T47D (cell line): ENCODE measurements around the gene LDLRAD3.
"Not testable (repeated sequence)": the region's sequence is repeated elsewhere in the genome, so short reads cannot be mapped to it uniquely, and the experiment has no call there.

Experiments
- DNase-seq, 2 experiments: peaks; one replicate each; pipeline versions ENCODE4 v3.0.0 to v3.0.0-alpha.2; 2011 to 2012; ENCODE audit warnings: low read depth in 1 of 2, low spot score in 1 of 2
- JUND ChIP-seq: IDR thresholded peaks from 2 replicates; pipeline ENCODE4 v1.6.1; 2012; ENCODE audit warnings: low read depth
- in situ Hi-C: cut with HindIII; loops from 2 replicates; pipeline ENCODE4 v1.10.0; 2016; ENCODE audit warnings: low sequenced_read_pairs, low pct_unique_long_range_greater_than_20kb

Gene LDLRAD3

DNA sequence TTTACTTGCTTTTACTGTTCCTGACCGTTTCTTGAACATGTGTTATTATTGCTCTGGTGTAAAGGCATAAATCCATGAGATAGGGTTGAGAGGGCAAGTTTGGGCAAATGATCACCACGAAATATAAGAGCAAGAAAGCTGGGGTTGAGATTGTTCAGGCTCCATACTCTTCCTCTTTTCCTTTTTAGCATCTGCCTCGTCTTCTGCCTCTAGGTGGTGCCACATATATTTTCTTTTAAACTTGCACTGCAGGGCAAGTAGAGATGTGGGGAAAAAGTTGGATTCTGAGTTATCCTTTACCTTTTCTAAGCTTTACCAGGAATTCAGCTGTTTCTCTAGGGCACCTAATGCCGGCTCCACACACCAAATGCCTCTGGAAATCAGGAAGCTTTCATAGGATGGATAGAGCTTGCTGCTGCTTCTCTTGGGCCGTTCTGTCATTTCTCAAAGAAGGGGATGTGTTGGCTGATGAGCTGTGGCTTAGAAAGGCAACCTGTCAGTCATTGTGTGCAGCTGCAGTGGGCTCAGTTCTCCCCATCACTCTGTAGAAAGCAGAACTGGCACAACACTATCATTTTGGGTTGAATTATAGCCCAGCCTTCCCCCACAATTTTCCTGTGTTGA, 98.2 kb downstream of the LDLRAD3 start:
- in situ Hi-C loops: no loop called here

DNA sequence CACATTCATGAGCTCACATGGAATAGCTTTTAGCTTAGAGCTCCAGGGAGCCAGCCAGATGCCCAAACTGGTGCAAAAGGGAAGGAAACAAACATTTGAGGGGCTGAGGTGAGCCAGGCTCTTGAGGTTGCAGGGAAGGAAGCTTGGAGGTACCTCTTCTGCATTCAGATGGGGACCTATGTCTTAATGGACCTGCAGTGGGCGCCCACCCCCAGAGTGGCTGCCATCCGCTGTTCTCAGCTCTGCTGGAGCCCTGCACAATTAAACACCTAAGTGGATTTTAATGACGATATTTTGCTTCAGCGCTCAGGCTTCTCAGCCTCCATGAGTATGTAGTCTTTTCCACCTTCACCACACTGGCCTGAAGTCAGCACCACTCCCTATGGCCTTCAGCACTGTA, 100.8 kb downstream of the LDLRAD3 start:
- DNase-seq: no peak
- in situ Hi-C loops: no loop called here
- no peak for TF ChIP-seq JUND

More for the DNA sequence above, 98.2 kb downstream of the LDLRAD3 start:
- peak; percentile 26 to 49 for DNase-seq
- TF ChIP-seq JUND: no peak

DNA sequence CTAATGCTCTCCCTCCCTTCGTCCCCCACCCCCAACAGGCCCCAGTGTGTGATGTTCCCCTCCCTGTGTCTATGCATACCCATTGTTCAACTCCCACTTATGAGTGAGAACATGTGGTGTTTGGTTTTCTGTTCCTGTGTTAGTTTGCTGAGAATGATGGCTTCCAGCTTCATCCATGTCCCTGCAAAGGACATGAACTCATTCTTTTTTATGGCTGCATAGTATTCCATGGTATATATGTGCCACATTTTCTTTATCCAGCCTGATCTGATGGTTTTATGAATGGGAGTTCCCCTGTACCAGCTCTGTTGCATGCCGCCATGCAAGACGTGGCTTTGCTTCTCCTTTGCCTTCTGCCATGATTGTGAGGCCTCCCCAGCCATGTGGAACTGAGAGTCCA, 102.1 kb downstream of the LDLRAD3 start:
- in situ Hi-C loops, DNase-seq: not testable (repeated sequence)

GRCh38 chr11:36046932-36047331, 103.1 kb downstream of the LDLRAD3 start:
- DNase-seq: no peak
- TF ChIP-seq JUND: no peak
- in situ Hi-C loops: no loop called here

- no peak for DNase-seq
- in situ Hi-C loops: no loop called here
- TF ChIP-seq JUND: no peak
Measured at GRCh38 chr11:36047344-36047743, 103.5 kb downstream of the LDLRAD3 start.

DNA sequence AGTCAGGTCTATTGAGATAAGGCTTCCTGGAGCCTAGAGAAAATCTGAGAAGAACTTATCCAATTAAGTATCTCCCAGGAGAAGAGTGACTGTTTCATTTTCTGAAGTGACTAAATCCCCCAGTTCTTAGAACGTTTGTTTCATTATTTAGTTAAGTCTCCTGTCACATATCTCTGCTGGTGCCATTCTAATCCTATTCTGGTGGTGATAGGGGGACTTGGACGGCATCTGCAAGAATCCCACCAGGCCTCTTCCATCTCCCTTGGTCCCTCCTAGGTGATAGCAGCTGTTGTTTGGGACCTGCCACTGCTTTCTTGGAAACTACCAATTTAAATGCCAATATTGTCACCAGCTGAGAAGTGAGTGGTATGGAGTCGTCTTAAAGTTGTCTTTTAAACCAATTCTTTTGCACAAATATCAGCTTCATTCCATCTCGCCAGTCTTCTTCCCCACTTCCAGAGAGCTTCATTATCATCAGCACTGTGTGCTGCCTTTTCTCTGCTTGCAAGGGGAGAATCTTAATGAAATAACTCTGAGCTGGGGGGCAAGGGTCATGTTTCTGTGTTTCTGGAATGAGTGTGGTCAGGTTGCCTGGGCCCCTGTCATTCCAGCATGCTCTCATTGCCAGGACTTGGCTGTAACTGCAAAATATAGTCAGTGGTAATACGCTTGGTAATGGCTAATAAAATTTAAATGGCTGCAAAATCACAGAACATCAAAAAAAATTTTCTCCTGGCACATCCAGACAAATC, 104.8 kb downstream of the LDLRAD3 start:
- TF ChIP-seq JUND: no peak
- no peak for DNase-seq
- in situ Hi-C loops: no loop called here

GRCh38 chr11:36051235-36052144, 107.6 kb downstream of the LDLRAD3 start:
- no peak for DNase-seq
- in situ Hi-C loops: no loop called here
- no peak for TF ChIP-seq JUND

DNA sequence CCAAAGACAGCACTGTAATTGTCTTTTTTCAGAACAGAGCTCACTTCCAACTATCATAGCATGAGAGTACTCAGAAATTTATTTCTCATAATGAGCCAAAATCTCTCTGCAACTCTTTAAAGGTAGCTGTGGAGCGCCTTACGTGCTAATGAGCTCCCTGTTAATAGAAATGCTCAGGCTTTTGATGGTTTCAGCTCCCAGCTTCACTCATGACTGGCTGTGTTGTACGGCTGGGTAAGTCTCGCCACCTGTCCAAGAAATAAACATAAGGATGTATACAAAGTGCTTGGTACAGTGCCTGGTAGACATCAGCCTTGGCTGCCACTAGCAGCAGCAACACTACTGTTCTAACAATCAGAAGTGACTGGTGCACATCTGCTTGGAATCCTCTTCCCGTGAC, 109.4 kb downstream of the LDLRAD3 start:
- in situ Hi-C loops: no loop called here
- DNase-seq: no peak
- TF ChIP-seq JUND: no peak

GRCh38 chr11:36053862-36054261, 110.0 kb downstream of the LDLRAD3 start:
- TF ChIP-seq JUND: no peak
- in situ Hi-C loops: no loop called here
- DNase-seq: no peak

DNA sequence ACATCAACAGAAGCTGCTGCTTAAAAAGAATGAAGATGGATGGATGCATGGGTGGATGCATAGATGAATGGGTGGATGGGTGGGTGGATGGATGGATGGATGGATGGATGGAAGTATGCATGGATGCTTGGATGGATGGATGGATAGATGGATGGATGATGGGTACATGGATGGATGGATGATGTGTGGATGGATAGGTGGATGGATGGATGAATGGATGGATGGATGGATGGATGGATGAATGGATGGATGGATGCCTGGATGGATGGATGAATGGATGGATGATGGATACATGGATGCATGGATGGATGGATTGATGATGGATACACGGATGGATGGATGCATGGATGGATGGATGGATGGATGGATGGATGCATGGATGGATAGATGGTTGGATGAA, 110.8 kb downstream of the LDLRAD3 start:
- TF ChIP-seq JUND: no peak
- no peak for DNase-seq
- in situ Hi-C loops: no loop called here

GRCh38 chr11:36056160-36056751, 112.4 kb downstream of the LDLRAD3 start:
- peak in 1 of 2 experiments; percentile 82 for DNase-seq
- TF ChIP-seq JUND: no peak
- in situ Hi-C loops: no loop called here

- TF ChIP-seq JUND: no peak
- in situ Hi-C loops: no loop called here
- DNase-seq: no peak
Measured at GRCh38 chr11:36057379-36058042, 113.6 kb downstream of the LDLRAD3 start.
